Neural crest cell (in vitro differentiated cells): ENCODE results near the gene DUS4L. TPM values are rescaled to one million over a fixed set of nuclear protein-coding genes. Genes with fewer than 3 reads are reported as not detected.

Experiments used
- DNase-seq: peaks from one replicate; pipeline ENCODE4 v3.0.0; 2021; ENCODE audit warnings: low read depth, mixed read lengths, low spot score
- H3K27ac Mint-ChIP-seq: one replicate; pipeline ENCODE4 v1.8.0; 2021; ENCODE audit warnings: mild to moderate bottlenecking, mixed read lengths; ENCODE audit not compliant: unreplicated experiment
- H3K27me3 Mint-ChIP-seq: 2 replicates; pipeline ENCODE4 v1.8.0; 2021; ENCODE audit warnings: low read depth, mild to moderate bottlenecking, mixed read lengths
- H3K36me3 Mint-ChIP-seq: 2 replicates; pipeline ENCODE4 v1.8.0; 2021; ENCODE audit warnings: low read depth, mild to moderate bottlenecking, mixed read lengths
- H3K4me1 Mint-ChIP-seq: 2 replicates; pipeline ENCODE4 v1.8.0; 2021; ENCODE audit warnings: mixed read lengths
- H3K4me3 Mint-ChIP-seq: one replicate; pipeline ENCODE4 v1.8.0; 2021; ENCODE audit warnings: mild to moderate bottlenecking, mixed read lengths
- H3K9me3 Mint-ChIP-seq: 2 replicates; pipeline ENCODE4 v1.8.0; 2021; ENCODE audit warnings: mixed read lengths
- total RNA-seq: library from RNA; stranded (reverse); gene quantifications from 2 replicates; pipeline ENCODE4 v1.2.1, GENCODE V29; 2021
- TF ChIP-seq, protein P1 (sequence below): fragments of 200-600 bp; sonication (generic); conservative IDR thresholded peaks from 2 replicates; pipeline ENCODE4 v1.5.0; 2021; ENCODE audit warnings: antibody characterized with exemption, mild to moderate bottlenecking

Gene DUS4L
- total RNA-seq, 1 donor from 2014 or later: 13.2 TPM

DNA sequence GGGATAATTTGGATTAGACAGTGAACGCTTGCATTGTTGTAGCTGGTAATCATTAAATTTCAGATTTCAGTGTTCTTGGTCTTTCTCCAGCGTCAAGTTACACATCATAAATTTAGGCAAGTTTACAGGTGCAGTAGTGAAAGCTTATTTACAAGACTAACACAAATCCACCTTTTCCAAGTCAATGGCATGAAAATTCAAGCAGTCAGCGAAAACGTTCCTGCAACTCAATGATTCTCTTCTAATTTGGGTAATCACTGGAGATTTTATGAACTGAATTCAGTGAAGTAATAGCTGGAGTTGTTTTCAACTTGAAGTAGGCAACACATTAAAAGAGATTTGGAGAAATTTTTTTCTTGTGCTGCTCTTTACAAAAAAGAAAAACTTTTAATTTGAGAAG, 34.2 kb downstream of the DUS4L start:
- Mint-ChIP-seq H3K9me3 (no peaks in the 10 kb centered on the region), H3K4me3 (no peak overlapping the region), H3K27ac (no peak overlapping the region), H3K36me3 (peaks cover 3% of the 10 kb centered on the region), H3K27me3 (no peaks in the 10 kb centered on the region), H3K4me1 (peaks cover 18% of the 10 kb centered on the region)
- DNase-seq: no peak
- TF ChIP-seq, protein P1, sequence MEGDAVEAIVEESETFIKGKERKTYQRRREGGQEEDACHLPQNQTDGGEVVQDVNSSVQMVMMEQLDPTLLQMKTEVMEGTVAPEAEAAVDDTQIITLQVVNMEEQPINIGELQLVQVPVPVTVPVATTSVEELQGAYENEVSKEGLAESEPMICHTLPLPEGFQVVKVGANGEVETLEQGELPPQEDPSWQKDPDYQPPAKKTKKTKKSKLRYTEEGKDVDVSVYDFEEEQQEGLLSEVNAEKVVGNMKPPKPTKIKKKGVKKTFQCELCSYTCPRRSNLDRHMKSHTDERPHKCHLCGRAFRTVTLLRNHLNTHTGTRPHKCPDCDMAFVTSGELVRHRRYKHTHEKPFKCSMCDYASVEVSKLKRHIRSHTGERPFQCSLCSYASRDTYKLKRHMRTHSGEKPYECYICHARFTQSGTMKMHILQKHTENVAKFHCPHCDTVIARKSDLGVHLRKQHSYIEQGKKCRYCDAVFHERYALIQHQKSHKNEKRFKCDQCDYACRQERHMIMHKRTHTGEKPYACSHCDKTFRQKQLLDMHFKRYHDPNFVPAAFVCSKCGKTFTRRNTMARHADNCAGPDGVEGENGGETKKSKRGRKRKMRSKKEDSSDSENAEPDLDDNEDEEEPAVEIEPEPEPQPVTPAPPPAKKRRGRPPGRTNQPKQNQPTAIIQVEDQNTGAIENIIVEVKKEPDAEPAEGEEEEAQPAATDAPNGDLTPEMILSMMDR: no peak

DNA sequence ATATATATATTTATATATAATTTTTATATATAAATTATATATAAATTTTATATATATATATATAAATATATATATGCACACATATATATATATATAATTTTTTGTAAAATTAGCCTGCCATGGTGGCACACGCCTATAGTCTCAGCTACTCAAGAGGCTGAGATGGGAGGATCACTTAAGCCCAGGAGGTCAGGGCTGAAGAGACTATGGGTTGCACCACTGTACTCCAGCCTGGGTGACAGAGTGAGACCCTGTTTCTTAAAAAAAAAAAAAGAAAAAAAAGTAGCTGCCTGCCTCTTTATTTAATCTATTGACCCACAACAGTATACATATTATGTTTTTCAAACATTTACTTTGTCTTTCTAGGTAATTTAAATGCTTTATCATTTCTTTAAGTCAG, 35.5 kb downstream of the DUS4L start:
- TF ChIP-seq, protein P1: no peak
- no peak for DNase-seq
- H3K27ac Mint-ChIP-seq: no peak overlapping the region
- no peak overlapping the region for H3K4me3 Mint-ChIP-seq
- H3K4me1 Mint-ChIP-seq: peaks cover 18% of the 10 kb centered on the region
- peaks cover 3% of the 10 kb centered on the region for H3K36me3 Mint-ChIP-seq
- H3K9me3 Mint-ChIP-seq: no peaks in the 10 kb centered on the region
- H3K27me3 Mint-ChIP-seq: no peaks in the 10 kb centered on the region

DNA sequence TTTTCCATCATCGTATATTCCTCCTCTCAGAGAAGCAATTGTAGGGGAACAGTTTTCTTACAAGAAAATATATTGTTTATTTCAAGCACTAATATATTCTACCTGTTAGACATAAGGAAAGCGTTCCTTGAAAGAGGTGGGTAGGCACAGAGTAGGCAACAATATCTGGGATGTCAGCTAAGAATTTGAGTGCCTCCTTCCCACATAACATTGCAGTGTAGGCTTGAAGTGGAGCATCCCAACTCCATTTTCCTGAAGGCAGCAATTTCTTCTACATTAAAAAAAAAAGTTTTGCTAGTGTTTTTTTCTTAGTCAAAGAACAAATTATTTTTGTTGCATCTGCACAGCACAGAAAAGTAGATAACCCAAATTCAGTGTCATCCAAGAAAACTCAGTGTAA, 37.0 kb downstream of the DUS4L start:
- no peaks in the 10 kb centered on the region for H3K27me3 Mint-ChIP-seq
- no peaks in the 10 kb centered on the region for H3K9me3 Mint-ChIP-seq
- TF ChIP-seq, protein P1: no peak
- no peak overlapping the region for H3K4me3 Mint-ChIP-seq
- H3K27ac Mint-ChIP-seq: no peak overlapping the region
- H3K4me1 Mint-ChIP-seq: peaks cover 8% of the 10 kb centered on the region
- no peaks in the 10 kb centered on the region for H3K36me3 Mint-ChIP-seq
- DNase-seq: no peak

DNA sequence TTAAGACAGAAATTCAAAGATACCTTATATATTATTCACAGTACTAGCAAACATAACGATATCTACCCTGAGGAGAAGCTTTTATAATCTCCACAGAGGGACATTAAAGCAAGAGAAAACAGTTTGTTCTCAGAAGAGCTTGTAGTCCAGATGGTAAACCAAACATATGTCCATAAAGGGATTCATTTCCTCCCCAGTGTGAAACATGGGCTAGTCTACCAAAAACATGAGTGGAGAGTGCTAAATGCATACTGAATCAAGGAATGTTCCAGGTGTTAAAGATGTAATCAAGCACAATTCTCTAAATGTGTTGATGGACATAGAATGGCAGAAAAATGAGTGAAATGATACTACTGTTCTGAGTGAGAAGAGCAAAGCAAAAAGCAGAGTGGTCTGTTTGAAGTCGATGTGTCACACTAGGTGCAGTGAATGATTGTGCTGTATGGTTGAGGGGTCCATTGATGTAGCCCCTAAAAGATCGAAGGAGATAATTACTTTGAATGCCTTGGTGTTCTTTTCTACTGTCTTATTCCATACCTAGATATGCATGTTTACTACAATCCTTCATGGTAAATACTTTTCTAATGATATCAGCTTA, 41.5 kb downstream of the DUS4L start:
- Mint-ChIP-seq H3K36me3 (peaks cover 2% of the 10 kb centered on the region), H3K4me3 (no peak overlapping the region), H3K9me3 (no peaks in the 10 kb centered on the region), H3K4me1 (no peaks in the 10 kb centered on the region), H3K27me3 (no peaks in the 10 kb centered on the region), H3K27ac (no peak overlapping the region)
- DNase-seq: no peak
- TF ChIP-seq, protein P1: no peak

DNA sequence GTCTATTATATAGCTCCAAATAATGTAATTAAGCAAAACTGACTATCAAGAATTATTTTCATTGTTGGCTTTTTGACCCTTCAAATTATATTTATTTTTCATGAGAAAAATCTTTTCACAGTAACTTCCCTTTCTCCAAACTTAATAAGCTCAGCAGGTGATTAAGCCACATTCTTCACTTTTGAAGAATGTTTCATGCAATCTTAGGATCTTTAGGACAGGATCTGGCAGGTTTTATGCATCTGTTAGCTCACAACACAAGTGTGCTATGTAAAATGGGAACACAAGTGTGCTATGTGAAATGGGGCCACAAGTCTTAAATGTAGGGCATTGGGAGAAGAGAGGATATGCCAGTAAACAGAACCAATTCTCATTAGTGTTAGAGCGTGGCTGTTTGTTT, 42.5 kb downstream of the DUS4L start:
- no peak for DNase-seq
- H3K27me3 Mint-ChIP-seq: no peaks in the 10 kb centered on the region
- TF ChIP-seq, protein P1: no peak
- no peak overlapping the region for H3K27ac Mint-ChIP-seq
- H3K4me3 Mint-ChIP-seq: no peak overlapping the region
- H3K4me1 Mint-ChIP-seq: no peaks in the 10 kb centered on the region
- H3K36me3 Mint-ChIP-seq: peaks cover 2% of the 10 kb centered on the region
- no peaks in the 10 kb centered on the region for H3K9me3 Mint-ChIP-seq
